K562 (cell line): ENCODE data around the gene CITED1. TPM values are rescaled to one million over a fixed set of nuclear protein-coding genes. Genes with fewer than 3 reads are reported as not detected.

Experiments used
- CEBPG ChIP-seq, 3 experiments: fragments of 200-800 bp in 1 of 3; sonication (Bioruptor generic) in 1 of 3; sonication (generic) in 1 of 3; formaldehyde crosslinking in 1 of 3; IDR thresholded peaks in 2 of 3; conservative IDR thresholded peaks in 1 of 3; 2 replicates each; pipeline versions ENCODE4 v1.6.1 to v1.8.0; 2016 to 2022; ENCODE audit warnings: missing compliant biosample characterization in 2 of 3, missing genetic modification characterization in 2 of 3, mild to moderate bottlenecking in 1 of 3, missing genetic modification reagents in 1 of 3
- DACH1 ChIP-seq: fragments of 450-650 bp; IDR thresholded peaks from 2 replicates; pipeline ENCODE4 v1.6.1; 2018; ENCODE audit not compliant: partially characterized antibody
- ETV1 ChIP-seq: fragments of 450-650 bp; conservative IDR thresholded peaks from 2 replicates; pipeline ENCODE4 v1.6.1; 2016; ENCODE audit warnings: missing genetic modification characterization, control low read depth, low read depth, missing compliant biosample characterization
- FOSL1 ChIP-seq: fragments of 200-800 bp; sonication (Bioruptor generic); conservative IDR thresholded peaks from 2 replicates; pipeline ENCODE4 v1.6.1; 2016; ENCODE audit warnings: missing genetic modification characterization, missing compliant biosample characterization
- FOXP1 ChIP-seq: sonication (generic); formaldehyde crosslinking; IDR thresholded peaks from 2 replicates; pipeline ENCODE4 v1.8.0; 2022; ENCODE audit warnings: mild to moderate bottlenecking, missing genetic modification reagents
- GABPB2 ChIP-seq: fragments of 250-450 bp; sonication (Bioruptor Pico); conservative IDR thresholded peaks from 2 replicates; pipeline ENCODE4 v1.5.1; 2021; ENCODE audit warnings: mild to moderate bottlenecking
- HDAC2 ChIP-seq: fragments of 450-650 bp; IDR thresholded peaks from 2 replicates; pipeline ENCODE4 v1.6.1; 2016; ENCODE audit warnings: mild to moderate bottlenecking
- JUND ChIP-seq, 2 experiments: IDR thresholded peaks; 2 replicates in 1 of 2; 3 replicates in 1 of 2; pipeline ENCODE4 v1.6.1; 2011; ENCODE audit warnings: borderline replicate concordance in 2 of 2, low read depth in 2 of 2, low read length in 2 of 2, improper control_type of control experiment in 1 of 2, missing biosample characterization in 1 of 2, missing genetic modification characterization in 1 of 2, missing genetic modification reagents in 1 of 2
- RBM17 ChIP-seq: fragments of 200-400 bp; formaldehyde crosslinking; IDR thresholded peaks from 2 replicates; pipeline ENCODE4 v1.6.1; 2017; ENCODE audit warnings: low read depth, mild to moderate bottlenecking, low read length, borderline replicate concordance
- RUNX1 ChIP-seq: sonication (generic); IDR thresholded peaks from 2 replicates; pipeline ENCODE4 v1.6.1; 2016; ENCODE audit warnings: antibody characterized with exemption, low read depth
- SFPQ ChIP-seq: fragments of 200-400 bp; formaldehyde crosslinking; IDR thresholded peaks from 2 replicates; pipeline ENCODE4 v1.6.1; 2017; ENCODE audit warnings: mild to moderate bottlenecking, low read depth, low read length, moderate library complexity
- SREBF1 ChIP-seq: fragments of 150-350 bp; IDR thresholded peaks from 2 replicates; pipeline ENCODE4 v1.6.1; 2014; ENCODE audit warnings: antibody characterized with exemption, low read depth, low read length, borderline replicate concordance
- SRF ChIP-seq, 2 experiments: fragments of 250-450, 450-650 bp in 1 of 2; sonication (Bioruptor Pico) in 1 of 2; sonication (generic) in 1 of 2; formaldehyde crosslinking; IDR thresholded peaks; 2 replicates each; pipeline versions ENCODE4 v1.5.0 to v1.5.1; 2020 to 2022; ENCODE audit warnings: mild to moderate bottlenecking in 1 of 2, missing genetic modification reagents in 1 of 2
- TRIM28 ChIP-seq: fragments of 450-650 bp; IDR thresholded peaks from 2 replicates; pipeline ENCODE4 v1.6.1; 2017
- ZBTB26 ChIP-seq: fragments of 450-650 bp; formaldehyde crosslinking; IDR thresholded peaks from 2 replicates; pipeline ENCODE4 v1.4.0; 2022; ENCODE audit warnings: missing genetic modification characterization
- ZFX ChIP-seq: sonication (generic); formaldehyde crosslinking; IDR thresholded peaks from 2 replicates; pipeline ENCODE4 v1.8.0; 2022; ENCODE audit warnings: mild to moderate bottlenecking, missing genetic modification reagents, moderate library complexity
- ZNF609 ChIP-seq: sonication (generic); formaldehyde crosslinking; IDR thresholded peaks from 2 replicates; pipeline ENCODE4 v1.8.1; 2023; ENCODE audit warnings: missing genetic modification reagents, mild to moderate bottlenecking, borderline replicate concordance
- polyA plus RNA-seq, 8 experiments: library from polyadenylated mRNA; depleted of rRNA in 4 of 8; stranded (reverse) in 5 of 8; unstranded in 3 of 8; fragments of >200 nt; fragmentation: Nextera tagmentation in 2 of 8; fragmentation: Illumina TruSeq in 1 of 8; extraction: Ambion mirVana in 2 of 8; extraction: Trizol in 1 of 8; gene quantifications; 2 replicates each; pipeline versions ENCODE4 v1.2.1 to v1.2.3, GENCODE V29; 2011 to 2014; ENCODE audit warnings: inconsistent platforms in 1 of 8, missing spikeins in 1 of 8
- total RNA-seq, 7 experiments: library from RNA; depleted of rRNA in 6 of 7; stranded (reverse); fragments of >200 nt in 6 of 7; fragmentation: Illumina TruSeq in 2 of 7; extraction: Trizol in 2 of 7; gene quantifications; 2 replicates each; pipeline versions ENCODE4 v1.2.1 to v1.2.3, GENCODE V29; 2011 to 2021; ENCODE audit warnings: low replicate concordance in 1 of 7

CITED1 gene
- total and polyA plus RNA-seq, 9 of the 15 experiments (the other 6 are each of a cell fraction or from before 2014, with no cell fraction given): 0.56 to 5.8 (median 4.2) TPM

- TF ChIP-seq CEBPG (CRISPR knock-in tag; IDR thresholded peaks at IDR 0.05) (peak; percentile 62; the same call in 1 of the 2 replicates), CEBPG (tag; conservative IDR thresholded peaks at IDR 0.05 in 1 of 2, IDR thresholded peaks at IDR 0.05 in 1 of 2) (peak; percentile 36 to 64; a peak in 2 of 4 replicates), ZFX (CRISPR knock-in tag) (no peak), SREBF1 (no peak), RUNX1 (no peak), SFPQ (no peak), DACH1 (no peak), ETV1 (tag) (no peak), TRIM28 (no peak), JUND (IDR thresholded peaks at IDR 0.05; ENCODE audit: borderline replicate concordance, low read depth, low read length) (no peak), JUND (tag; IDR thresholded peaks at IDR 0.05; ENCODE audit: borderline replicate concordance, low read depth, low read length) (no peak), GABPB2 (CRISPR knock-in tag) (no peak), FOSL1 (tag) (no peak), FOXP1 (CRISPR knock-in tag) (no peak), HDAC2 (no peak), RBM17 (no peak), SRF (CRISPR knock-in tag; IDR thresholded peaks at IDR 0.05) (no peak), ZNF609 (CRISPR knock-in tag) (no peak), ZBTB26 (CRISPR knock-in tag) (no peak)
Observed at GRCh38 chrX:72308566-72309296, 3.0 kb upstream of the CITED1 start (continued).
